MG63 (cell line): Measurements from ENCODE around the gene PHETA2. TPM values are rescaled to one million over a fixed set of nuclear protein-coding genes. Genes with fewer than 3 reads are reported as not detected.
"Not testable (repeated sequence)": the region's sequence is repeated elsewhere in the genome, so short reads cannot be mapped to it uniquely, and the experiment has no call there.

Experiments
- DNase-seq: peaks from one replicate; pipeline ENCODE4 v3.0.0-alpha.2; 2020
- H3K27me3 ChIP-seq: fragments of 250-450 bp; sonication (Bioruptor Pico); 2 replicates; pipeline ENCODE4 v1.5.1; 2020; ENCODE audit warnings: mild to moderate bottlenecking, moderate library complexity
- H3K36me3 ChIP-seq: fragments of 250-450 bp; sonication (Bioruptor Pico); 2 replicates; pipeline ENCODE4 v1.5.1; 2020; ENCODE audit warnings: mild to moderate bottlenecking, moderate library complexity
- H3K4me3 ChIP-seq: fragments of 250-450 bp; sonication (Bioruptor Pico); 2 replicates; pipeline ENCODE4 v1.5.1; 2020; ENCODE audit warnings: mild to moderate bottlenecking, moderate library complexity
- H3K9me3 ChIP-seq: fragments of 250-450 bp; sonication (Bioruptor Pico); 2 replicates; pipeline ENCODE4 v1.5.1; 2020; ENCODE audit warnings: mild to moderate bottlenecking, moderate library complexity
- total RNA-seq: library from RNA; depleted of rRNA; stranded (reverse); fragments of >200 nt; shearing (Covaris generic); gene quantifications from 2 replicates; pipeline ENCODE4 v1.2.3, GENCODE V29; 2014; ENCODE audit warnings: low replicate concordance; rRNA removed

Gene PHETA2
- total RNA-seq, 1 experiment from 2014 or later = 0.16 TPM

DNA sequence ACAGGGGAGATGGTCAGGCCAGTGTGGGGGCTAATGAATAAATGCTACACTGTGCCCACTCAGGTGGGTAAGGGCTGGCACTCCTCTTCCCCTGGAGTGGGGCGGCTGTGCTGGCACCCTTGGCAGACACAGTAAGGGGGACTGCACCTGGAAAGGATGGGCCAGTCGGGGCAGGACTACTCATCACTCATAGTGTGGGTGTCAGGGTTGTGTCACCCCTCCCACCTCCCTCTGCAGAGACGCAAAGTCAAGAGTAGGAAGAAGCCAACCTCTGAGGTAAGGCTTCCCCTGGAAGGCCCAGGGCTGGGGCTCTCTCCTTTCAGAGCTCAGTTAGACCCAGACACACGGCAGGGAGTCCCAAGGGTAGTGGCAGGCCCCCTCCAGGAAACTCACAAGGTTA lies 49.5 kb downstream of the PHETA2 start:
- H3K36me3 ChIP-seq, H3K9me3 ChIP-seq, DNase-seq, H3K27me3 ChIP-seq, H3K4me3 ChIP-seq: not testable (repeated sequence)

GRCh38 chr22:42127606-42128005 lies 53.6 kb downstream of the PHETA2 start:
- no peaks in the 10 kb centered on the region for H3K36me3 ChIP-seq
- H3K9me3 ChIP-seq = peaks cover 2% of the 10 kb centered on the region; the same call in 1 of the 2 replicates
- DNase-seq = no peak
- H3K4me3 ChIP-seq = no peak overlapping the region
- no peaks in the 10 kb centered on the region for H3K27me3 ChIP-seq

GRCh38 chr22:42128007-42128406 lies 54.0 kb downstream of the PHETA2 start:
- H3K9me3 ChIP-seq, H3K36me3 ChIP-seq, DNase-seq, H3K4me3 ChIP-seq, H3K27me3 ChIP-seq: not testable (repeated sequence)

Other genes with a start within 250 kb of the PHETA2 start
- gene SREBF2, start 241.1 kb upstream of the PHETA2 start, total RNA-seq = 15.0 and 26.5 TPM in 2 replicates
- not detected in 2 replicates for gene SHISA8, start 159.2 kb upstream of the PHETA2 start, total RNA-seq
- not detected in 2 replicates for gene TNFRSF13C, start 147.4 kb upstream of the PHETA2 start, total RNA-seq
- gene CENPM, start 127.1 kb upstream of the PHETA2 start, total RNA-seq = 23.6 and 60.6 TPM in 2 replicates
- gene SEPTIN3, start 104.8 kb upstream of the PHETA2 start, total RNA-seq = 0.43 and 3.5 TPM in 2 replicates
- 20.9 TPM in 1 of 2 replicates, not detected in the other for gene WBP2NL, start 75.5 kb upstream of the PHETA2 start, total RNA-seq
- 16.9 and 25.2 TPM in 2 replicates for gene NAGA, start 3.4 kb upstream of the PHETA2 start, total RNA-seq
- 31.8 and 64.7 TPM in 2 replicates for gene SMDT1, start 5.5 kb downstream of the PHETA2 start, total RNA-seq
- 62.0 and 91.3 TPM in 2 replicates for gene NDUFA6, start 16.5 kb downstream of the PHETA2 start, total RNA-seq
- 0.91 and 2.7 TPM in 2 replicates for gene CYP2D6, start 56.6 kb downstream of the PHETA2 start, total RNA-seq
- 9.6 and 13.0 TPM in 2 replicates for gene TCF20, start 196.4 kb downstream of the PHETA2 start, total RNA-seq